ENCODE data around the gene CRYGA.

CRYGA gene

GRCh38 chr2:208164951-208165755 is 1.8 kb upstream of the CRYGA start:
- TF ChIP-seq CTCF (conservative IDR thresholded peaks at IDR 0.05; ENCODE audit: low read depth, low read length), result no peak
- no peak overlapping the region for H3K4me3 ChIP-seq (ENCODE audit: low read depth, low read length)
- no peak for DNase-seq (ENCODE audit: low read depth)

GRCh38 chr2:208156439-208156838 is 7.0 kb downstream of the CRYGA start:
- DNase-seq (ENCODE audit: low read depth), result no peak
- TF ChIP-seq CTCF (conservative IDR thresholded peaks at IDR 0.05; ENCODE audit: low read depth, low read length), result no peak
- H3K4me3 ChIP-seq (ENCODE audit: low read depth, low read length), result no peak overlapping the region

- H3K4me3 ChIP-seq (ENCODE audit: low read depth, low read length), result no peak overlapping the region
- TF ChIP-seq CTCF (conservative IDR thresholded peaks at IDR 0.05; ENCODE audit: low read depth, low read length), result no peak
- no peak for DNase-seq (ENCODE audit: low read depth)
These were observed 10.2 kb downstream of the CRYGA start for GRCh38 chr2:208153156-208153555.

GRCh38 chr2:208150956-208151355 is 12.4 kb downstream of the CRYGA start:
- no peak for DNase-seq (ENCODE audit: low read depth)
- no peak for TF ChIP-seq CTCF (conservative IDR thresholded peaks at IDR 0.05; ENCODE audit: low read depth, low read length)
- no peak overlapping the region for H3K4me3 ChIP-seq (ENCODE audit: low read depth, low read length)

- H3K4me3 ChIP-seq (ENCODE audit: low read depth, low read length), result no peak overlapping the region
- no peak for TF ChIP-seq CTCF (conservative IDR thresholded peaks at IDR 0.05; ENCODE audit: low read depth, low read length)
These were observed 13.3 kb downstream of the CRYGA start for GRCh38 chr2:208150094-208150493.

GRCh38 chr2:208148803-208149202 is 14.6 kb downstream of the CRYGA start:
- DNase-seq (ENCODE audit: low read depth), result no peak
- TF ChIP-seq CTCF (conservative IDR thresholded peaks at IDR 0.05; ENCODE audit: low read depth, low read length), result peak; percentile 44
- H3K4me3 ChIP-seq (ENCODE audit: low read depth, low read length), result no peak overlapping the region

More at GRCh38 chr2:208150094-208150493, 13.3 kb downstream of the CRYGA start:
- no peak for DNase-seq (ENCODE audit: low read depth)

GRCh38 chr2:208147759-208148158 is 15.6 kb downstream of the CRYGA start:
- DNase-seq (ENCODE audit: low read depth), result no peak

More at GRCh38 chr2:208147759-208148158, 15.6 kb downstream of the CRYGA start:
- no peak for TF ChIP-seq CTCF (conservative IDR thresholded peaks at IDR 0.05; ENCODE audit: low read depth, low read length)
- H3K4me3 ChIP-seq (ENCODE audit: low read depth, low read length), result no peak overlapping the region
